H1 (cell line): ENCODE data around the gene SYTL2. TPM values are rescaled to one million over a fixed set of nuclear protein-coding genes. Genes with fewer than 3 reads are reported as not detected.

Source experiments
- BACH1 ChIP-seq: IDR thresholded peaks from 2 replicates; pipeline ENCODE4 v1.6.1; 2012; ENCODE audit warnings: low read length, improper control_type of control experiment
- CHD2 ChIP-seq: IDR thresholded peaks from 2 replicates; pipeline ENCODE4 v1.6.1; 2012; ENCODE audit warnings: low read length, improper control_type of control experiment
- JUN ChIP-seq: IDR thresholded peaks from 2 replicates; pipeline ENCODE4 v1.6.1; 2011; ENCODE audit warnings: low read depth, mild to moderate bottlenecking, improper control_type of control experiment, low read length
- KDM4A ChIP-seq: IDR thresholded peaks from one replicate; pipeline ENCODE4 v1.7.1; 2012; ENCODE audit warnings: low read depth, mild to moderate bottlenecking, moderate library complexity, low read length, inconsistent platforms; ENCODE audit not compliant: severe bottlenecking
- NRF1 ChIP-seq: IDR thresholded peaks from 2 replicates; pipeline ENCODE4 v1.6.1; 2011; ENCODE audit warnings: mild to moderate bottlenecking, low read depth, low read length, improper control_type of control experiment
- RBBP5 ChIP-seq: IDR thresholded peaks from 2 replicates; pipeline ENCODE4 v1.7.1; 2012; ENCODE audit warnings: low read depth, mild to moderate bottlenecking, inconsistent platforms, low read length, moderate library complexity, borderline replicate concordance
- RNF2 ChIP-seq: fragments of 200-900, 300-1000 bp; sonication (generic); IDR thresholded peaks from 2 replicates; pipeline ENCODE4 v1.7.1; 2016; ENCODE audit warnings: borderline replicate concordance, low read depth, mild to moderate bottlenecking, antibody characterized with exemption, low read length; ENCODE audit not compliant: poor library complexity, severe bottlenecking; ENCODE audit errors: missing control alignments
- SIX5 ChIP-seq: IDR thresholded peaks from 2 replicates; pipeline ENCODE4 v1.6.1; 2011; ENCODE audit warnings: mild to moderate bottlenecking, low read depth, low read length
- SRF ChIP-seq: IDR thresholded peaks from 2 replicates; pipeline ENCODE4 v1.6.1; 2011; ENCODE audit warnings: mild to moderate bottlenecking, low read depth, low read length, moderate library complexity
- polyA plus RNA-seq, 7 experiments: library from polyadenylated mRNA; depleted of rRNA in 3 of 7; stranded (reverse) in 5 of 7; unstranded in 2 of 7; fragments of >200 nt in 5 of 7; fragments of 200-250 nt in 2 of 7; gene quantifications; 1 replicate in 5 of 7; 2 replicates in 1 of 7; 4 replicates in 1 of 7; pipeline versions ENCODE4 v1.2.1 to v1.2.3, GENCODE V29; 2011 to 2013; ENCODE audit warnings: missing spikeins in 2 of 7, mixed read lengths in 2 of 7
- total RNA-seq: library from RNA; stranded (reverse); fragmentation: NEBNext Ultra II Directional; extraction: Animal tissue kit (Norgen Biotek cat#: 25700); gene quantifications from 2 replicates; pipeline ENCODE4 v1.2.1, GENCODE V29; 2021

SYTL2 gene
- total and polyA plus RNA-seq, 2 of the 8 experiments (the other 6 are each of a cell fraction or from before 2014, with no cell fraction given) = 1.3 to 9.1 TPM

DNA sequence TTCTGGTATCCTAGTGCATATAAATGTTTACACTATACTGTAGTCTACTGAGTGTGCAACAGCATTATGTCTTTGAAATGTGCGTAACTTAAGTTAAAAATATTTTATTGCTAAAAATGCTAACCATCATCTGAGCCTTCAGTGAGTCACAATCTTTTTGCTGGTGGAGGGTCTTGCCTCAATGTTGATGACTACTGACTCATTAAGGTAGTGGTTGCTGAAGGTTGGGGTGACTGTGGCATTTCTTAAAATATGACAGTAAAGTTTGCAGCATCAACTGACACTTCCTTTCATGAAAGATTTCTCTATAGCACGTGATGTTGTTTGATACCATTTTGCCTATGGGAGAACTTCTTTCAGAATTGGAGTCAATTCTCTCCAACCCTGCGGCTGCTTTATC lies 137.5 kb downstream of the SYTL2 start (continued):
- TF ChIP-seq KDM4A (no peak), SRF (no peak), BACH1 (no peak), SIX5 (no peak), RBBP5 (no peak), JUN (no peak), RNF2 (no peak), CHD2 (no peak), NRF1 (no peak)
